ENCODE measurements around the gene NEDD8. TPM values are rescaled to one million over a fixed set of nuclear protein-coding genes. Genes with fewer than 3 reads are reported as not detected.

Gene NEDD8
- polyA plus RNA-seq, 2 donors, result 116 to 220 TPM

DNA sequence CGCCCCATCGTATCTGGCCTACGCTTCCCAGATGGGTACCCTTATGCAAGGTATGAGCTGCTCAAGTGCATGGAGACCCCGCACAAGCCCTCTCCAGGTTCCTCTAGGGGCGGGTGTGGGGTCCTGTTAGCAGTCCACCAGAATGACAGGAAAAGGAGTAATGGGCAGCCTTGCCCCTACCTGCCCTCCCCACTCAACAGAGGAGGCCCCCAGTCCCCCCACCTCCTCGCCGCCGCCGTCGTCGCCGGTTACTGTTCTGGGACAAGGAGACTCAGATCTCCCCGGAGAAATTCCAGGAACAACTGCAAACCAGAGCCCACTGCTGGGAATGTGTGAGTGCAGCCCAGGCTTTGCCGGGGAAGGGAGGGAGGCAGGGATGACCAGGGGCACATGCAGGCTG lies 54.3 kb downstream of the NEDD8 start:
- Histone ChIP-seq H3K4me3 (ENCODE audit: low read depth in 1 of 2, low read length in 2 of 2) (no peak overlapping the region), H3K9me3 (ENCODE audit: control insufficient read depth in 2 of 2, insufficient read depth in 1 of 2, low read depth in 1 of 2, low read length in 1 of 2) (no peaks in the 10 kb centered on the region), H3K27me3 (ENCODE audit: control insufficient read depth in 1 of 2, insufficient read depth in 2 of 2, low read length in 2 of 2) (no peaks in the 10 kb centered on the region), H3K27ac (ENCODE audit: low read depth in 2 of 2, low read length in 1 of 2) (no peak overlapping the region), H3K36me3 (ENCODE audit: control insufficient read depth in 2 of 2, insufficient read depth in 2 of 2, low read length in 1 of 2) (peaks cover 6 to 50% of the 10 kb centered on the region in 2 donors), H3K4me1 (ENCODE audit: control insufficient read depth in 2 of 2, insufficient read depth in 2 of 2, low read length in 1 of 2) (no peaks in the 10 kb centered on the region)
- 93 to 94% methylated on average over 14 of the region's 14 CpGs for WGBS, 2 donors

GRCh38 chr14:24177041-24177825 lies 54.9 kb downstream of the NEDD8 start:
- no peaks in the 10 kb centered on the region for H3K27me3 ChIP-seq (ENCODE audit: control insufficient read depth in 1 of 2, insufficient read depth in 2 of 2, low read length in 2 of 2)
- no peak overlapping the region for H3K4me3 ChIP-seq (ENCODE audit: low read depth in 1 of 2, low read length in 2 of 2)
- no peaks in the 10 kb centered on the region for H3K4me1 ChIP-seq (ENCODE audit: control insufficient read depth in 2 of 2, insufficient read depth in 2 of 2, low read length in 1 of 2)
- WGBS, 2 donors, result 83 to 86% methylated on average over 12 of the region's 12 CpGs
- H3K9me3 ChIP-seq (ENCODE audit: control insufficient read depth in 2 of 2, insufficient read depth in 1 of 2, low read depth in 1 of 2, low read length in 1 of 2), result no peaks in the 10 kb centered on the region
- peaks cover 6 to 44% of the 10 kb centered on the region in 2 donors for H3K36me3 ChIP-seq (ENCODE audit: control insufficient read depth in 2 of 2, insufficient read depth in 2 of 2, low read length in 1 of 2)
- no peak overlapping the region for H3K27ac ChIP-seq (ENCODE audit: low read depth in 2 of 2, low read length in 1 of 2)

DNA sequence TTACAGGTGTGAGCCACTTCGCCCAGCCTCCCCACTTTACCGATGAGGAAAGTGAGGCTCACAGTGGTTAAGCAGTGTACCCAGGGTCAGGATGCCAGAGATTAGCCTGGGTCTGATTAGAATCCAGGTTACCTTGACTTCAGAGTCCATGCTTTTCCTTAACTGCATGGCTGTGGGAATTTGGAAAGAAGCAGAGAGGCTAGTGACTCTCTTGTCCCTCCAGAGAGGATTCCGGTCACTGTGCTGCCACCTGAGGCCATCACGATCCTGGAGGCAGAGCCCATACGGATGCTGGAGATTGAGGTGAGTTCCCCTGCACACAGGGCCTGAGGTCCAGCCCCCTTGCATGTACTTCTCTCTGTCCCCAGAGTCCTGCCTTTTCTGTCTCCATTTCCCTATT lies 55.6 kb downstream of the NEDD8 start:
- peaks cover 6 to 38% of the 10 kb centered on the region in 2 donors for H3K36me3 ChIP-seq (ENCODE audit: control insufficient read depth in 2 of 2, insufficient read depth in 2 of 2, low read length in 1 of 2)
- WGBS, 2 donors, result 94 to 95% methylated on average over 5 of the region's 5 CpGs
- no peak overlapping the region for H3K4me3 ChIP-seq (ENCODE audit: low read depth in 1 of 2, low read length in 2 of 2)
- H3K27me3 ChIP-seq (ENCODE audit: control insufficient read depth in 1 of 2, insufficient read depth in 2 of 2, low read length in 2 of 2), result no peaks in the 10 kb centered on the region
- no peaks in the 10 kb centered on the region for H3K4me1 ChIP-seq (ENCODE audit: control insufficient read depth in 2 of 2, insufficient read depth in 2 of 2, low read length in 1 of 2)
- no peaks in the 10 kb centered on the region for H3K9me3 ChIP-seq (ENCODE audit: control insufficient read depth in 2 of 2, insufficient read depth in 1 of 2, low read depth in 1 of 2, low read length in 1 of 2)
- no peak overlapping the region for H3K27ac ChIP-seq (ENCODE audit: low read depth in 2 of 2, low read length in 1 of 2)

GRCh38 chr14:24172871-24173281 lies 59.3 kb downstream of the NEDD8 start:
- H3K9me3 ChIP-seq (ENCODE audit: control insufficient read depth in 2 of 2, insufficient read depth in 1 of 2, low read depth in 1 of 2, low read length in 1 of 2), result no peaks in the 10 kb centered on the region
- peaks cover 3 to 10% of the 10 kb centered on the region in 2 donors for H3K36me3 ChIP-seq (ENCODE audit: control insufficient read depth in 2 of 2, insufficient read depth in 2 of 2, low read length in 1 of 2)
- WGBS, 2 donors, result 65 to 73% methylated on average over 20 of the region's 20 CpGs
- no peak overlapping the region for H3K27ac ChIP-seq (ENCODE audit: low read depth in 2 of 2, low read length in 1 of 2)
- no peaks in the 10 kb centered on the region for H3K27me3 ChIP-seq (ENCODE audit: control insufficient read depth in 1 of 2, insufficient read depth in 2 of 2, low read length in 2 of 2)
- H3K4me3 ChIP-seq (ENCODE audit: low read depth in 1 of 2, low read length in 2 of 2), result no peak overlapping the region
- no peaks in the 10 kb centered on the region for H3K4me1 ChIP-seq (ENCODE audit: control insufficient read depth in 2 of 2, insufficient read depth in 2 of 2, low read length in 1 of 2)

GRCh38 chr14:24172261-24172860 lies 59.8 kb downstream of the NEDD8 start:
- Histone ChIP-seq H3K27ac (ENCODE audit: low read depth in 2 of 2, low read length in 1 of 2) (no peak overlapping the region), H3K36me3 (ENCODE audit: control insufficient read depth in 2 of 2, insufficient read depth in 2 of 2, low read length in 1 of 2) (peaks cover 0 to 10% of the 10 kb centered on the region in 2 donors), H3K4me3 (ENCODE audit: low read depth in 1 of 2, low read length in 2 of 2) (peak overlapping the region in 1 of 2 donors; percentile 35), H3K4me1 (ENCODE audit: control insufficient read depth in 2 of 2, insufficient read depth in 2 of 2, low read length in 1 of 2) (no peaks in the 10 kb centered on the region), H3K9me3 (ENCODE audit: control insufficient read depth in 2 of 2, insufficient read depth in 1 of 2, low read depth in 1 of 2, low read length in 1 of 2) (no peaks in the 10 kb centered on the region), H3K27me3 (ENCODE audit: control insufficient read depth in 1 of 2, insufficient read depth in 2 of 2, low read length in 2 of 2) (no peaks in the 10 kb centered on the region)
- WGBS, 2 donors, result 43 to 59% methylated on average over 30 of the region's 30 CpGs

GRCh38 chr14:24171422-24172260 lies 60.5 kb downstream of the NEDD8 start, which contains the start of gene REC8:
REC8 (plus strand) TSS chr14:24172080; CDS start chr14:24172553, 473 bp downstream.
- Histone ChIP-seq H3K4me1 (ENCODE audit: control insufficient read depth in 2 of 2, insufficient read depth in 2 of 2, low read length in 1 of 2) (no peaks in the 10 kb centered on the region), H3K36me3 (ENCODE audit: control insufficient read depth in 2 of 2, insufficient read depth in 2 of 2, low read length in 1 of 2) (peaks cover 2 to 9% of the 10 kb centered on the region in 2 donors), H3K27me3 (ENCODE audit: control insufficient read depth in 1 of 2, insufficient read depth in 2 of 2, low read length in 2 of 2) (no peaks in the 10 kb centered on the region), H3K9me3 (ENCODE audit: control insufficient read depth in 2 of 2, insufficient read depth in 1 of 2, low read depth in 1 of 2, low read length in 1 of 2) (no peaks in the 10 kb centered on the region), H3K27ac (ENCODE audit: low read depth in 2 of 2, low read length in 1 of 2) (peak within 1 kb of the TSS; percentile 6 to 47), H3K4me3 (ENCODE audit: low read depth in 1 of 2, low read length in 2 of 2) (peak within 1 kb of the TSS in 1 of 2 donors; percentile 35)
- WGBS, 2 donors, result 20 to 22% methylated on average over 63 of the region's 63 CpGs

- Histone ChIP-seq H3K36me3 (ENCODE audit: control insufficient read depth in 2 of 2, insufficient read depth in 2 of 2, low read length in 1 of 2) (peaks cover 27 to 37% of the 10 kb centered on the region in 2 donors), H3K4me3 (ENCODE audit: low read depth in 1 of 2, low read length in 2 of 2) (no peak overlapping the region), H3K27me3 (ENCODE audit: control insufficient read depth in 1 of 2, insufficient read depth in 2 of 2, low read length in 2 of 2) (no peaks in the 10 kb centered on the region), H3K4me1 (ENCODE audit: control insufficient read depth in 2 of 2, insufficient read depth in 2 of 2, low read length in 1 of 2) (peaks cover 6% of the 10 kb centered on the region in 2 donors), H3K27ac (ENCODE audit: low read depth in 2 of 2, low read length in 1 of 2) (peak overlapping the region in 1 of 2 donors; percentile 0), H3K9me3 (ENCODE audit: control insufficient read depth in 2 of 2, insufficient read depth in 1 of 2, low read depth in 1 of 2, low read length in 1 of 2) (no peaks in the 10 kb centered on the region)
- 86 to 97% methylated on average over 3 of the region's 3 CpGs for WGBS, 2 donors
These were observed 64.6 kb downstream of the NEDD8 start for GRCh38 chr14:24167469-24168114.

Data from esophagus (tissue), 2 donors.